Lower lobe of right lung (tissue), 2 donors: Measurements from ENCODE around the gene ARIH2. TPM values are rescaled to one million over a fixed set of nuclear protein-coding genes. Genes with fewer than 3 reads are reported as not detected.

Experiments used
- ATAC-seq, 2 donors: fragments of 200-7000 bp; cut with Tn5 transposase; one replicate each; pipeline ENCODE4 v1.9.1; 2020 to 2022; ENCODE audit warnings: mild to moderate bottlenecking in 2 of 2, moderate library complexity in 2 of 2
- DNase-seq: peaks from one replicate; pipeline ENCODE4 v3.0.0-alpha.2; 2020
- H3K27ac ChIP-seq: fragments of 200-600 bp; one replicate; pipeline ENCODE4 v1.8.0; 2022
- H3K27me3 ChIP-seq: fragments of 200-600 bp; one replicate; pipeline ENCODE4 v1.8.0; 2022; ENCODE audit warnings: low read depth
- H3K36me3 ChIP-seq: fragments of 200-600 bp; one replicate; pipeline ENCODE4 v1.8.0; 2022; ENCODE audit warnings: mild to moderate bottlenecking
- H3K4me1 ChIP-seq: fragments of 200-600 bp; one replicate; pipeline ENCODE4 v1.8.0; 2022
- H3K4me3 ChIP-seq: fragments of 200-600 bp; one replicate; pipeline ENCODE4 v1.8.0; 2022; ENCODE audit warnings: mild to moderate bottlenecking
- H3K9me3 ChIP-seq: fragments of 200-600 bp; one replicate; pipeline ENCODE4 v1.8.0; 2022
- CTCF ChIP-seq: fragments of 200-600 bp; IDR thresholded peaks from one replicate; pipeline ENCODE4 v1.8.0; 2022; ENCODE audit warnings: antibody characterized with exemption, mild to moderate bottlenecking
- intact Hi-C: fragments of 100-400 bp; cut with DNase I; formaldehyde crosslinking; loops from one replicate; pipeline ENCODE4 v1.11.0; 2022
- total RNA-seq: library from RNA; stranded (reverse); fragmentation: NEBNext Ultra II Directional; extraction: Animal tissue kit (Norgen Biotek cat#: 25700); gene quantifications from one replicate; pipeline ENCODE4 v1.2.1, GENCODE V29; 2021
- donor health status: DM: no; HTN: yes; CAD: no; lungs with severe emphysema.

Gene ARIH2
- total RNA-seq, 1 donor from 2014 or later, result 87.4 TPM

- Histone ChIP-seq H3K27ac (no peak overlapping the region), H3K4me3 (no peak overlapping the region), H3K4me1 (peaks cover 59% of the 10 kb centered on the region), H3K9me3 (no peaks in the 10 kb centered on the region), H3K36me3 (peaks cover 77% of the 10 kb centered on the region), H3K27me3 (no peaks in the 10 kb centered on the region)
- TF ChIP-seq CTCF, result no peak
- intact Hi-C loops, result no loop called here
- DNase-seq (no peak), ATAC-seq (no peak)
Observed at GRCh38 chr3:48930590-48930989, 11.9 kb downstream of the ARIH2 start.

GRCh38 chr3:48931944-48932580 is 13.4 kb downstream of the ARIH2 start:
- Histone ChIP-seq H3K27me3 (no peaks in the 10 kb centered on the region), H3K4me3 (no peak overlapping the region), H3K4me1 (peaks cover 50% of the 10 kb centered on the region), H3K9me3 (no peaks in the 10 kb centered on the region), H3K27ac (no peak overlapping the region), H3K36me3 (peaks cover 72% of the 10 kb centered on the region)
- ATAC-seq, result no peak
- TF ChIP-seq CTCF, result no peak
- intact Hi-C loops, result no loop called here
- no peak for DNase-seq

- Histone ChIP-seq H3K9me3 (no peaks in the 10 kb centered on the region), H3K4me1 (peaks cover 32% of the 10 kb centered on the region), H3K36me3 (peaks cover 53% of the 10 kb centered on the region), H3K4me3 (no peak overlapping the region), H3K27me3 (no peaks in the 10 kb centered on the region), H3K27ac (no peak overlapping the region)
- intact Hi-C loops, result no loop called here
- no peak for ATAC-seq
- no peak for TF ChIP-seq CTCF
- no peak for DNase-seq
Observed at GRCh38 chr3:48934333-48934991, 15.8 kb downstream of the ARIH2 start.

- no peak for DNase-seq
- H3K9me3 ChIP-seq, result no peaks in the 10 kb centered on the region
- TF ChIP-seq CTCF, result no peak
- intact Hi-C loops, result no loop called here
- H3K4me3 ChIP-seq, result no peak overlapping the region
- H3K4me1 ChIP-seq, result peaks cover 22% of the 10 kb centered on the region
- no peak overlapping the region for H3K27ac ChIP-seq
- no peaks in the 10 kb centered on the region for H3K27me3 ChIP-seq
- peaks cover 45% of the 10 kb centered on the region for H3K36me3 ChIP-seq
- ATAC-seq, result no peak
Observed at GRCh38 chr3:48935530-48935929, 16.9 kb downstream of the ARIH2 start.

- Histone ChIP-seq H3K27me3 (no peaks in the 10 kb centered on the region), H3K27ac (no peak overlapping the region), H3K4me1 (peaks cover 12% of the 10 kb centered on the region), H3K4me3 (no peak overlapping the region), H3K9me3 (no peaks in the 10 kb centered on the region), H3K36me3 (peaks cover 35% of the 10 kb centered on the region)
- ATAC-seq (peak in 1 of 2 donors; percentile 33), DNase-seq (no peak)
- intact Hi-C loops, result no loop called here
- TF ChIP-seq CTCF, result no peak
Observed at GRCh38 chr3:48938156-48938555, 19.5 kb downstream of the ARIH2 start.
